Lower leg skin (tissue), 4 donors: Measurements from ENCODE around the gene B3GNT5. TPM values are rescaled to one million over a fixed set of nuclear protein-coding genes. Genes with fewer than 3 reads are reported as not detected.

Experiments
- DNase-seq, 2 donors: peaks; one replicate each; pipeline ENCODE4 v3.0.0-alpha.2; 2019; ENCODE audit warnings: low spot score in 2 of 2
- H3K4me3 ChIP-seq: fragments of 200-600 bp; sonication (generic); 2 replicates; pipeline ENCODE4 v1.5.1; 2017; ENCODE audit warnings: mild to moderate bottlenecking, low read depth; ENCODE audit not compliant: poor library complexity, severe bottlenecking
- CTCF ChIP-seq, 3 donors: fragments of 450-650 bp; IDR thresholded peaks; one replicate each; pipeline ENCODE4 v1.5.1; 2016; ENCODE audit warnings: antibody characterized with exemption in 3 of 3, mild to moderate bottlenecking in 3 of 3, moderate library complexity in 2 of 3
- POLR2A ChIP-seq, 2 donors: fragments of 450-650 bp; IDR thresholded peaks; one replicate each; pipeline ENCODE4 v1.6.1; 2016 to 2017; ENCODE audit warnings: antibody characterized with exemption in 2 of 2, mild to moderate bottlenecking in 1 of 2, moderate library complexity in 1 of 2
- WGBS, 2 donors: methylation state at CpG; one replicate each; pipeline ENCODE4 v1.1.5; 2018; 5-methylcytosine and 5-hydroxymethylcytosine counted together
- intact Hi-C: fragments of 100-400 bp; cut with DNase I; formaldehyde crosslinking; loops from one replicate; pipeline ENCODE4 v1.15.0; 2023; ENCODE audit warnings: low total_unique reads
- total RNA-seq, 4 donors: library from RNA; depleted of rRNA; stranded (reverse); fragments of >200 nt; gene quantifications; one replicate each; pipeline ENCODE4 v1.1.0, GENCODE V29; 2016

The B3GNT5 gene
- total RNA-seq, 4 donors from 2014 or later = 10.2 to 18.0 (median 13.1) TPM

GRCh38 chr3:183275937-183276336, 22.9 kb downstream of the B3GNT5 start:
- DNase-seq = no peak
- intact Hi-C loops = no loop called here
- TF ChIP-seq POLR2A (IDR thresholded peaks at IDR 0.05) (no peak), CTCF (IDR thresholded peaks at IDR 0.05) (no peak)
- H3K4me3 ChIP-seq = no peak overlapping the region
- 82 to 84% methylated on average over 3 of the region's 3 CpGs for WGBS, 2 donors

GRCh38 chr3:183277260-183277659, 24.2 kb downstream of the B3GNT5 start:
- DNase-seq = no peak
- intact Hi-C loops = no loop called here
- 92 to 93% methylated on average over 5 of the region's 5 CpGs for WGBS, 2 donors
- TF ChIP-seq POLR2A (IDR thresholded peaks at IDR 0.05) = no peak
- TF ChIP-seq CTCF (IDR thresholded peaks at IDR 0.05) = no peak
- no peak overlapping the region for H3K4me3 ChIP-seq

GRCh38 chr3:183278479-183279088, 25.5 kb downstream of the B3GNT5 start:
- H3K4me3 ChIP-seq = no peak overlapping the region
- DNase-seq = no peak
- intact Hi-C loops = no loop called here
- WGBS, 2 donors = 72 to 74% methylated on average over 4 of the region's 4 CpGs
- TF ChIP-seq POLR2A (IDR thresholded peaks at IDR 0.05) = no peak
- TF ChIP-seq CTCF (IDR thresholded peaks at IDR 0.05) = no peak

GRCh38 chr3:183279371-183279770, 26.3 kb downstream of the B3GNT5 start:
- no peak overlapping the region for H3K4me3 ChIP-seq
- DNase-seq = no peak
- 78 to 86% methylated on average over 3 of the region's 3 CpGs for WGBS, 2 donors
- no peak for TF ChIP-seq POLR2A (IDR thresholded peaks at IDR 0.05)
- no peak for TF ChIP-seq CTCF (IDR thresholded peaks at IDR 0.05)
- intact Hi-C loops = no loop called here

GRCh38 chr3:183281126-183281797, 28.2 kb downstream of the B3GNT5 start:
- intact Hi-C loops = no loop called here
- TF ChIP-seq CTCF (IDR thresholded peaks at IDR 0.05) (no peak), POLR2A (IDR thresholded peaks at IDR 0.05) (no peak)
- DNase-seq = peak in 1 of 2 donors; percentile 42
- WGBS, 2 donors = 85% methylated on average over 8 of the region's 8 CpGs
- H3K4me3 ChIP-seq = no peak overlapping the region
